GM12872 (cell line): ENCODE results near the gene ROBO3.

Experiments
- TF ChIP-seq, protein P1 (sequence below): IDR thresholded peaks from 3 replicates; pipeline ENCODE4 v1.5.1; 2011; ENCODE audit warnings: low read depth, mild to moderate bottlenecking, low read length, moderate library complexity; ENCODE audit not compliant: insufficient read depth

Gene ROBO3

DNA sequence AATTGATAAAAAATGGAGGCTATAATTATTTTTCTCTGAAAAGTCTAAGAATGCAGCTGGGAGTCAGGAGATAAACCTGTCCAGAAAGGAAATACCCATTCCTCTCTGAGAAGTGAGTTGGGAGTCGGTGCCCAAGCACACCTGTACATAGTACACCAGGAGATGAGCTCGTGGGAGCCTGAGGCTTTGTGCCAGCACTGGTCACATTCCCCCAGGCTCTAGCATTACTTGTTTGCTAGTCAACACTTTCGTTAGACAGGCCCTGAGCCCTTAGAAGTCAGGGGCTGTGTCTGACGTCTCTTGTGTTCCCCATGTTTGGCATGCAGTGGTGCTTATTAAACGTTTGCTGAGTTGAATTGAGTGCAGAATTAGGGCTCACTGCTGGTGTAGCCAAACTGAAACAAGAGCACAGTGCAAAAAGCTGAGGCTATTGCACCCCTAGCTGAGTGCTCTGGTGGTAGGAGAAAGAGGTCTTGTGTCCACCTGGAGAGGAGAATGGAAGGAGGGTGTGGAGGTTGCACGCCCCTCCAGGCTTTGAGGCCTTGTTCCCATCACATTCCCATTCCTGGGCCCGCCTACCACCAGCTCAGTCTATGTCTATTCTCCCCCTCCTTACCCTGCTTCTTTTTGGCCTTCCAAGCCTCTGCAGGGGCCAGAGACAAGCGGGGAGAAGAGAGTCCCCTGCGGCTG is 25.6 kb downstream of the ROBO3 start:
- TF ChIP-seq, protein P1, sequence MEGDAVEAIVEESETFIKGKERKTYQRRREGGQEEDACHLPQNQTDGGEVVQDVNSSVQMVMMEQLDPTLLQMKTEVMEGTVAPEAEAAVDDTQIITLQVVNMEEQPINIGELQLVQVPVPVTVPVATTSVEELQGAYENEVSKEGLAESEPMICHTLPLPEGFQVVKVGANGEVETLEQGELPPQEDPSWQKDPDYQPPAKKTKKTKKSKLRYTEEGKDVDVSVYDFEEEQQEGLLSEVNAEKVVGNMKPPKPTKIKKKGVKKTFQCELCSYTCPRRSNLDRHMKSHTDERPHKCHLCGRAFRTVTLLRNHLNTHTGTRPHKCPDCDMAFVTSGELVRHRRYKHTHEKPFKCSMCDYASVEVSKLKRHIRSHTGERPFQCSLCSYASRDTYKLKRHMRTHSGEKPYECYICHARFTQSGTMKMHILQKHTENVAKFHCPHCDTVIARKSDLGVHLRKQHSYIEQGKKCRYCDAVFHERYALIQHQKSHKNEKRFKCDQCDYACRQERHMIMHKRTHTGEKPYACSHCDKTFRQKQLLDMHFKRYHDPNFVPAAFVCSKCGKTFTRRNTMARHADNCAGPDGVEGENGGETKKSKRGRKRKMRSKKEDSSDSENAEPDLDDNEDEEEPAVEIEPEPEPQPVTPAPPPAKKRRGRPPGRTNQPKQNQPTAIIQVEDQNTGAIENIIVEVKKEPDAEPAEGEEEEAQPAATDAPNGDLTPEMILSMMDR, result no peak

DNA sequence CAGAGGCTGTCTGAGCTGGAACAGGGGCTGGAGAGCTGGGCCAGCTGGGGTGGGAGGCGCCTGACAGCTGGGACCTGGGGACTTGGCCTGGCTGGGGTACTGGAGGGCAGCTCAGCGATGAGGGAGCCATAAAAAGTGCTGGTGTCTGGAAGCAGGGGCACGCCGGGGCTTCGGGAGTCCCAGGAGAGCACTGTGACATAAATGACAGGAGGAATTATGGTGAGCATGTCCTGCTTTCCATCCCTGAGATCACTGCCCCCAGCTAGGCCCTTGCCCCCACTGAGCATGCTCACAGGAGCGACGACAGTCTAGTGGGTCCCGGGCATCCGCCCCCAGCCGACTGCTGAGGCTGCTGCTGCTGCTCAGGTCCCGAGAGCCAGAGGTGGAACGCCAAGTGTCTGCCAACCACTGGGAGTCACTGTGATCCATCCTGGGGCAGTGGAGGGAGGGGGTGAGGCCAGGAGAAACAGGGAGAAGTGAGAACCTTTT is 26.2 kb downstream of the ROBO3 start:
- TF ChIP-seq, protein P1, result no peak

DNA sequence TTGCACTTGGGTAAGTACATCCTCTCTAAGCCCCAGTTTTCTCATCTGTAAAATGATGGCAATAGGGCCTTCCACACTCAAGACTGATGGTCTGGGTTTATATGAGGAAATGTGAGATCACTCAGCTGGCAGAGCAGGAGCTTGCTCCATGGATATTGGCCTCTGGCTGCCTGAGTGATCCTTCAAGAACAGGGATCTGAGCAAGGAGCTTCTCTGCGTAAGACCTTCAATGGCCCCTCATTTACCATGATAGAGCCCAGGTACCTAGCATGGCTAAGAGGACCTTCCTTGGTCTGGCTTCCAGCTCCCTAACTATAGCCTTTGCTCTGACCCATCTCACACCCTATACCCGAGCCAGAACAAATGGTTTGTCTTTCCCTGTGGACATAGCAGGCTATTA is 26.9 kb downstream of the ROBO3 start:
- TF ChIP-seq, protein P1, result no peak

DNA sequence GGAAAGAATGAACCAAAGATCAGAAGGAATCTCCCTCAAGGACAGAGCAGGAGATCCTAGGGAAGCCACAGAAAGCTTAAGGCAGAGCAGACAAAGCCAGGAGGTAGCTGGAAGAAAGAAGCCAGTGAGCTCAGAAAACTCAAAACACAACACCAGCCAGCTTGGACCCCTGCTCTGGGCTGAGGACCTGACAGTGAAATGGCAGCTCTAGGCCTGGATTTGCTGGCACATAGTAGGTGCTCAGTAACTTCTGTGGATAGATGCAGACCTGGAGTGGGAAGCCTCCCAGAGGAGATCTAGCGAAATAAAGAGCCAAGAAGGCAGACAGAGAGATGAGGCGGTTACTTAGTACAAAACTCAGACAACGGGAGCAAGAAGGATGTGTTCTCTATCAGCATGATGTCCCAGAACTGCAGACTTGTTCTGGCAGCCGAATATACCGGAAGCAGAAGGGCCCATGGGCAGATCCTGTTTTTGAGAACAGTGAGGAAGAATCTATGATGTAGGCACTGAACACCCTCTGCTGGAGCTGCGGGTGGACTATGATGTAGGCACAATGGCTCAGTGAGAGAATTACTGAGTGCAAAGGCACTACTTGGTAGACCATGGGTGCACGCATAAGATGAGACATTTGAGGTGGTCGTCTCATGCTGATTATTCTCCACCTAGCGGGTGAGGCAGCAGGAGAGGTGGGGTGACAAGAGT is 27.7 kb downstream of the ROBO3 start:
- TF ChIP-seq, protein P1, result no peak

DNA sequence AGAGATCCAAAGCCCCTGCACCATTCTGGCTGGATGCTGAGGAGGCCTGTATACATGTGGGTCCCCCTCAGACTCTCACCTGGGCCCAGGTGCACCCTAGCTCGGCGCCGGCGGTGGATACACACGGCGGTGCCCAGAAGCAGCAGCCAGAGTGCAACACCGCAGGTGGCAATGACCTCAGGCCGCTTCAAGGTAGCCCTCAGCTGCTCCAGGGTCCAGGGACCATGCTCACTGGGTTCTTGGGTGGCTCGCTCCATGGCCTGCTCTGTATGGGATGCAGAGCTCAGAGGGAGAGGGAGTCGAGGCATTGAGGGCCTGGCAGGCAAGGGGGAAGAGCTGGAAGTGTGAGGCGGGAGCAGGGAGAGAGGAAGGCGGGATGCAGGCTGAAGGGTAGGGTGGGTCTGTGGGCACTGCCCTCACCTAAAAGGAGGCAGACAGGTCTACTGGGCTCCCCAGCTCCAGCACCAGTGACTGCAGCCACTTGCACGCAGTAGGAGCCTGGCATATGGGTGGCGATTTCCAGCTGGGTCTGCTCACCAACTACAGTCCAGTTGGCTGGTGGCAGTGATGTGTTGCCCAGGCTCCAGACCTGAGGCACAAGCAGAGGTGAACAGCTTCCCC is 28.7 kb downstream of the ROBO3 start:
- TF ChIP-seq, protein P1, result no peak

DNA sequence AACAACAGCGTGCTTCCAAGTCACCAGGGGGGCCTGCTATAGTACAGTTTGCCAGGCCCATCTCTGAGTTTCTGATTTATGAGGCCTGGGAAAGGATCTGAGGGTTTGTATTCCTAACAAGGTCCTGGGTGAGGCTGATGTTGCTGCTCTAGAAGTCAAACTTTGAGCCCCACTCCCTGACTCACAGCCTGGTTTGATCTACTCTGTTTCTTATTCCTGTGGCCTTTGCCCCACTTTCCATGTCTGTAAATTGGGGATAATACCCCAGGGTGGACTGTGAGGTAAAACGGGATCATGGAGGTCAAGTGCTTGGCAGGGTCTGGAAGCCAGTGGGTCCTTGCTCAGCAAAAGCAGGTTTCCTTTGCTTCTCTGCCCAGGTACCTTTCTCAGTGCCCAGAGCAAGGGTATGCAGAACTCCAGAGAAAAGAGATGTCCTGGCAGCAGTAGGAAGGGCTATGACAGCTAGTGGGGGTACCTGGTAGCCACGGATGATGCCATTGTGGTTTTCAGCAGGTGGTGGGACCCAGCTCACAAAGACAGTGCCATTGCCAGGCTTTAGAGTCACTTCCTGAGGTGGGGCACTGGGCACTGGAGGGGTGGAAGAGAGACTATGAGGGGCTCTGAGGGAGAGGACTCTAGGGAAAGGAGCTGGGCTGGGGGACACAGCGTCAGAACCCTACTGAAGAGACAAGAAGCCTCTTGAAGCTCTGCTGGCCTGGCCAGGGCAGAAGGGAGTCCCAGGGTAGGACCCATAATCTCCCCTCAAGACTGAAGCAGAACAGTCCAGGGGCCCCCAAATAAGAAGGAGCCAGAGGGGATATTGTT is 29.6 kb downstream of the ROBO3 start:
- TF ChIP-seq, protein P1, result no peak
